ENCODE data around the gene SPRR2G.

GRCh38 chr1:153113416-153113815, 37.3 kb downstream of the SPRR2G start, which contains the start of gene SPRR2F:
- TF ChIP-seq CTCF (conservative IDR thresholded peaks at IDR 0.05) (no peak), EZH2 (IDR thresholded peaks at IDR 0.05; ENCODE audit: low read depth) (no peak)
